PC-9 (cell line): ENCODE data around the gene CBFB. TPM values are rescaled to one million over a fixed set of nuclear protein-coding genes. Genes with fewer than 3 reads are reported as not detected.

Experiments used
- BruUV-seq: library from RNA; stranded (reverse); fragments of 400-500 nt; replicated peaks from 2 replicates; lab custom pipeline; 2021; lab: Mats Ljungman, UMichigan
- CTCF ChIA-PET: fragments of 300-600 bp; sonication (Branson Sonifier 250); formaldehyde crosslinking; loops from one replicate; lab custom pipeline; 2022; ENCODE audit warnings: antibody characterized with exemption; lab: Charles Lee
- POLR2A ChIA-PET: fragments of 300-600 bp; sonication (Branson Sonifier 250); formaldehyde crosslinking; loops from one replicate; lab custom pipeline; 2022; ENCODE audit warnings: antibody characterized with exemption; ENCODE audit not compliant: unreplicated experiment; lab: Charles Lee
- DNase-seq, 2 experiments: peaks; one replicate each; pipeline versions ENCODE4 v3.0.0 to v3.0.0-alpha.2; 2015 to 2022; ENCODE audit warnings: mixed read lengths in 1 of 2
- H2AFZ ChIP-seq: fragments of 200-600 bp; sonication (generic); 2 replicates; pipeline ENCODE4 v1.8.1; 2017; ENCODE audit warnings: antibody characterized with exemption
- H3F3A ChIP-seq: fragments of 200-600 bp; sonication (generic); 2 replicates; pipeline ENCODE4 v1.8.1; 2017; ENCODE audit warnings: antibody characterized with exemption, mild to moderate bottlenecking, low read depth; ENCODE audit not compliant: insufficient read depth
- H3K27ac ChIP-seq: fragments of 200-600 bp; sonication (generic); 2 replicates; pipeline ENCODE4 v1.6.1; 2016; ENCODE audit warnings: mixed run types
- H3K27me3 ChIP-seq: fragments of 200-600 bp; sonication (generic); 2 replicates; pipeline ENCODE4 v1.6.1; 2016; ENCODE audit warnings: low read depth, mixed run types; ENCODE audit not compliant: insufficient read depth
- H3K36me3 ChIP-seq: fragments of 200-600 bp; sonication (generic); 2 replicates; pipeline ENCODE4 v1.6.1; 2016; ENCODE audit warnings: low read depth, mixed run types
- H3K4me1 ChIP-seq: fragments of 200-600 bp; sonication (generic); replicated peaks from 2 replicates; pipeline ENCODE4 v1.6.1; 2016; ENCODE audit warnings: mixed run types; ENCODE audit not compliant: insufficient read depth
- H3K4me2 ChIP-seq: fragments of 200-600 bp; sonication (generic); 2 replicates; pipeline ENCODE4 v1.6.1; 2017; ENCODE audit warnings: mixed run types
- H3K4me3 ChIP-seq: fragments of 200-600 bp; sonication (generic); 2 replicates; pipeline ENCODE4 v1.6.1; 2016; ENCODE audit warnings: mixed run types
- H3K79me2 ChIP-seq: fragments of 200-600 bp; sonication (generic); 2 replicates; pipeline ENCODE4 v1.6.1; 2017; ENCODE audit warnings: low read depth, mixed run types
- H3K9me2 ChIP-seq: fragments of 200-600 bp; sonication (generic); 2 replicates; pipeline ENCODE4 v1.8.1; 2017; ENCODE audit warnings: mild to moderate bottlenecking; ENCODE audit not compliant: insufficient read depth
- H3K9me3 ChIP-seq: fragments of 200-600 bp; sonication (generic); 2 replicates; pipeline ENCODE4 v1.8.1; 2016; ENCODE audit warnings: low read depth; ENCODE audit not compliant: insufficient read depth
- H4K20me1 ChIP-seq: fragments of 200-600 bp; sonication (generic); 2 replicates; pipeline ENCODE4 v1.8.1; 2017; ENCODE audit not compliant: insufficient read depth
- EZH2 ChIP-seq: fragments of 200-600 bp; sonication (generic); IDR thresholded peaks from 2 replicates; pipeline ENCODE4 v1.8.0; 2017; ENCODE audit warnings: antibody characterized with exemption, low read depth
- intact Hi-C: fragments of 100-400 bp; cut with micrococcal nuclease; formaldehyde crosslinking; loops from one replicate; pipeline ENCODE4 v1.10.0; 2022; ENCODE audit not compliant: unreplicated experiment
- total RNA-seq: library from RNA; stranded (reverse); gene quantifications from 2 replicates; pipeline ENCODE4 v1.2.3, GENCODE V29; 2021
- TF ChIP-seq, protein P1 (sequence below): fragments of 200-600 bp; sonication (generic); conservative IDR thresholded peaks from 2 replicates; pipeline ENCODE4 v1.6.1; 2017; ENCODE audit warnings: mixed run types, antibody characterized with exemption, mild to moderate bottlenecking, moderate library complexity

The CBFB gene
- total RNA-seq, 1 experiment from 2014 or later = 63.3 TPM

DNA sequence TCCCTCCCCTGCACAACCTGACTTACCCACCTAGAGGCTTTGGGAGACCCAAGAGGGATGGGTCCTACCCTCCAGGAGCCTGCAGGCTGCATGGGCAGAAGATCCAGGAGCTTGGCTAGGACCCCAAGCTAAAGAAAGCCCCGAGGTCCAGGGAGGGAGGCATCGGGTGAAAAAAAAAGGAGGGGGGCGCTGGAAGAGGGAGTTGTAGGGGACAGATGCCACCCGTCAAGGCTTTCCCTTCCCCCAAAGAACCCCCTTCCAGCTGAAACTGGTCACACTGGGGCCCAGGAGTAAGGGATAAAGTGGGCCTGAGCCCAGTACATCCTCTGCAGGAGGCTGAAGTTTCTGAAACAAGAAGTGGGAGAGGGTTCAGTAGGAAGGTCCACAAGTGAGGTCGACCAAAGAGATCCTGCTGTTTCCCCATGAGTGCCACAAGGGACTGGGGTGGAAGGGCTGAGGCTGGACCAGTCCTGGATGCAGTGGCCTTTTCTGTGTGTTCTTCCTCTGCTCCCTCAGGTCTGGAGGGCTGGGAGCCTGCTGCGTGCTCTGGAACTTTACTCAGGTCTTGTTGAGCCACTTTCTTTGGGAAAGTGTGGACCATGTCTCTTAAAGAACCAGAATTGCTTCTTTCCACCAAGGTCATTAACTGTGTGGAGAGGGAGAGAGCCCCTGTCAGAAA is 14.2 kb upstream of the CBFB start:
- Histone ChIP-seq H3K36me3 (no peaks in the 10 kb centered on the region), H3K79me2 (no peaks in the 10 kb centered on the region), H3K27ac (no peak overlapping the region), H3K4me1 (no peaks in the 10 kb centered on the region), H2AFZ (no peak overlapping the region), H3K9me2 (no peaks in the 10 kb centered on the region), H3K4me3 (no peak overlapping the region), H3F3A (peaks cover 6% of the 10 kb centered on the region; the same call in 1 of the 2 replicates), H3K4me2 (no peak overlapping the region), H3K27me3 (peaks cover 20% of the 10 kb centered on the region), H3K9me3 (no peaks in the 10 kb centered on the region), H4K20me1 (no peaks in the 10 kb centered on the region)
- no TSS peak for BruUV-seq
- intact Hi-C loops = loop anchor here (1.0 to 5.0 kb wide), 5 partner anchors 37 to 453 kb away; partner anchors contain the start of gene NOL3
- DNase-seq = no peak
- TF ChIP-seq, protein P1, sequence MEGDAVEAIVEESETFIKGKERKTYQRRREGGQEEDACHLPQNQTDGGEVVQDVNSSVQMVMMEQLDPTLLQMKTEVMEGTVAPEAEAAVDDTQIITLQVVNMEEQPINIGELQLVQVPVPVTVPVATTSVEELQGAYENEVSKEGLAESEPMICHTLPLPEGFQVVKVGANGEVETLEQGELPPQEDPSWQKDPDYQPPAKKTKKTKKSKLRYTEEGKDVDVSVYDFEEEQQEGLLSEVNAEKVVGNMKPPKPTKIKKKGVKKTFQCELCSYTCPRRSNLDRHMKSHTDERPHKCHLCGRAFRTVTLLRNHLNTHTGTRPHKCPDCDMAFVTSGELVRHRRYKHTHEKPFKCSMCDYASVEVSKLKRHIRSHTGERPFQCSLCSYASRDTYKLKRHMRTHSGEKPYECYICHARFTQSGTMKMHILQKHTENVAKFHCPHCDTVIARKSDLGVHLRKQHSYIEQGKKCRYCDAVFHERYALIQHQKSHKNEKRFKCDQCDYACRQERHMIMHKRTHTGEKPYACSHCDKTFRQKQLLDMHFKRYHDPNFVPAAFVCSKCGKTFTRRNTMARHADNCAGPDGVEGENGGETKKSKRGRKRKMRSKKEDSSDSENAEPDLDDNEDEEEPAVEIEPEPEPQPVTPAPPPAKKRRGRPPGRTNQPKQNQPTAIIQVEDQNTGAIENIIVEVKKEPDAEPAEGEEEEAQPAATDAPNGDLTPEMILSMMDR = 0 out of 2 replicates have a peak, but pooled peaks have one; percentile 41
- no peak for TF ChIP-seq EZH2
- ChIA-PET POLR2A (no interaction called here), CTCF (no interaction called here)

DNA sequence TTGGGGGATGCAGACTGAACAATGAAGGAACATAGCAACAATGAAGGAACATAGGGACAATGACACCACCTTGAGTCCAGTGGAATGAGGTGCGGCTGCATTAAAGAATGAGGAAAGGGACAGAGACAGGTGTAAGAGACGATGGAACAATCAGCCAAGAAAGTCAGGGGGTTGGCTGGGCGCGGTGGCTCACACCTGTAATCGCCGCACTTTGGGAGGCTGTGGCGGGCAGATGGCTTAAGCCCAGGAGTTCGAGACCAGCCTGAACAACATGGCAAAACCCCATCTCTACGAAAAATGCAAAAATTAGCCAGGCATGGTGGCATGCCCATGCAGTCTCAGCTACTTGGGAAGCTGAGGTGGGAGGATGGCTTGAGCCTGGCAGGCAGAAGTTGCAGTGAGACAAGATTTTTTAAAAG is 13.6 kb upstream of the CBFB start:
- ChIA-PET POLR2A (no interaction called here), CTCF (interaction anchor here (0.6 kb wide), 1 partner anchor 61 kb away, joined by 9 read pairs; no protein-coding TSS in a partner anchor)
- peak in 1 of 2 experiments; percentile 37 for DNase-seq
- no peaks in the 10 kb centered on the region for H3K36me3 ChIP-seq
- H3K9me3 ChIP-seq = no peaks in the 10 kb centered on the region
- H3K27ac ChIP-seq = no peak overlapping the region
- BruUV-seq = no TSS peak
- H3F3A ChIP-seq = peaks cover 6% of the 10 kb centered on the region; the same call in 1 of the 2 replicates
- intact Hi-C loops = loop anchor here (1.0 to 5.0 kb wide), 5 partner anchors 38 to 452 kb away; partner anchors contain the start of gene NOL3
- no peaks in the 10 kb centered on the region for H4K20me1 ChIP-seq
- TF ChIP-seq, protein P1 = peak; percentile 14; the same call in 1 of the 2 replicates
- TF ChIP-seq EZH2 = no peak
- H3K27me3 ChIP-seq = peaks cover 20% of the 10 kb centered on the region
- no peak overlapping the region for H3K4me2 ChIP-seq
- H3K4me1 ChIP-seq = no peaks in the 10 kb centered on the region
- H3K9me2 ChIP-seq = no peaks in the 10 kb centered on the region
- H2AFZ ChIP-seq = no peak overlapping the region
- no peak overlapping the region for H3K4me3 ChIP-seq
- no peaks in the 10 kb centered on the region for H3K79me2 ChIP-seq

DNA sequence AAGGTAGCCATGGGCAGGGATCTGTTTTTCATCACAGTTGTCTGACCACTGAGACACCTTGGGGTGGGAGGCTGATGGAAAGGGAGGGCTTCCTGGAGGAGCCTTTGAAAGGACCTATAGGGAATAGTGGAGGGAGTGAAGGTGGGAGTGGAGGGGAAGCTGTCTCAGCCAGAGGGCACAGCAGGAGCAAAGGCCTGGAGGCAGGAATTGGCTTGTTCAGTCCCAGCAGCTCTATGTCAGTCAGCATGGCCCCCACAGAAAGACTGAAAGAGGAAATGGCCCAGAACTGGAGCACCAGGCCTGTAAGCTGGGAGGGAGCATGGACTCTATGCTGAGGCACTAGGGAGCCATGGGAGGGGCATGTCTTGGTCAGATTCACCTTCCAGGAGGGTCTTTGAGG is 12.8 kb upstream of the CBFB start:
- Histone ChIP-seq H3K9me3 (no peaks in the 10 kb centered on the region), H3K79me2 (no peaks in the 10 kb centered on the region), H2AFZ (no peak overlapping the region), H3F3A (peaks cover 6% of the 10 kb centered on the region; the same call in 1 of the 2 replicates), H3K4me2 (no peak overlapping the region), H3K36me3 (no peaks in the 10 kb centered on the region), H3K4me3 (no peak overlapping the region), H3K4me1 (no peaks in the 10 kb centered on the region), H4K20me1 (no peaks in the 10 kb centered on the region), H3K27ac (no peak overlapping the region), H3K27me3 (peaks cover 20% of the 10 kb centered on the region), H3K9me2 (no peaks in the 10 kb centered on the region)
- intact Hi-C loops = loop anchor here (5.0 kb wide), 2 partner anchors 156 to 451 kb away; partner anchors contain the start of gene NOL3
- TF ChIP-seq, protein P1 = no peak
- TF ChIP-seq EZH2 = no peak
- POLR2A ChIA-PET = no interaction called here
- BruUV-seq = no TSS peak
- CTCF ChIA-PET = interaction anchor here (0.7 kb wide), 1 partner anchor 183 kb away, joined by 3 read pairs; the partner anchor contains the start of gene ELMO3
- no peak for DNase-seq
